ENCODE data around the gene SUPT5H.

SUPT5H gene

DNA sequence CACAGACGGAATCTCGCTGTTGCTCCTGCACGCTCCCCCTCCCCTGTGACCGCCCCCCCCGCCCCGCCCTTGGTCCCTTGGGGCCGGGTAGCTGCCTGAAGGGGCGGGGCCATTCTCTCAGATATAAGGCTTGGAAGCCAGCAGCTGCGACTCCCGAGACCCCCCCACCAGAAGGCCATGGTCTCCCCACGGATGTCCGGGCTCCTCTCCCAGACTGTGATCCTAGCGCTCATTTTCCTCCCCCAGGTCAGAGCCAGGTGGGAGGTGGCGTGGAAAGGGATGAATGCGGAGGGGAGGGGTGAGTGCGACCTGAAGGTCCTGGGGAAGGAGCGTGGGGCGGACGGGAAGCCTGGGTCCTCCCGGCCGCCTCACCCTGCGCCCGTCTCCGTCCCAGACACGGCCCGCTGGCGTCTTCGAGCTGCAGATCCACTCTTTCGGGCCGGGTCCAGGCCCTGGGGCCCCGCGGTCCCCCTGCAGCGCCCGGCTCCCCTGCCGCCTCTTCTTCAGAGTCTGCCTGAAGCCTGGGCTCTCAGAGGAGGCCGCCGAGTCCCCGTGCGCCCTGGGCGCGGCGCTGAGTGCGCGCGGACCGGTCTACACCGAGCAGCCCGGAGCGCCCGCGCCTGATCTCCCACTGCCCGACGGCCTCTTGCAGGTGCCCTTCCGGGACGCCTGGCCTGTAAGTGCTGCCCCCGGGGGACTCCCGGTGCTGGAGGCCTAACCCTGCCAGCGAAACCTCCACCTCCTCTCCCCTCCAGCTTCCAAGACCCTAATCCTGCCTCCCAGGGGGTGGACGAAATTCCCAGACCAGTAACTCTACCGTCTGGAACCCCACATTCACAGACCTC is 53.6 kb downstream of the SUPT5H start, which contains the start of gene DLL3:
Gene DLL3 (plus strand): TSS at position 150 of the 845 bp plus-strand sequence. CDS start 28 bp downstream, at position 178.
- DNase-seq = no peak

- no peak for DNase-seq
These were observed 54.5 kb downstream of the SUPT5H start for GRCh38 chr19:39499932-39500331.

GRCh38 chr19:39500543-39500942 is 55.2 kb downstream of the SUPT5H start:
- no peak for DNase-seq

- DNase-seq = no peak
These were observed 56.0 kb downstream of the SUPT5H start for GRCh38 chr19:39501340-39501739.

- DNase-seq = no peak
These were observed 57.4 kb downstream of the SUPT5H start for GRCh38 chr19:39502640-39503417.

GRCh38 chr19:39506598-39506943 is 61.2 kb downstream of the SUPT5H start:
- no peak for DNase-seq

GRCh38 chr19:39506944-39507714 is 61.7 kb downstream of the SUPT5H start:
- peak; percentile 78 for DNase-seq

DNA sequence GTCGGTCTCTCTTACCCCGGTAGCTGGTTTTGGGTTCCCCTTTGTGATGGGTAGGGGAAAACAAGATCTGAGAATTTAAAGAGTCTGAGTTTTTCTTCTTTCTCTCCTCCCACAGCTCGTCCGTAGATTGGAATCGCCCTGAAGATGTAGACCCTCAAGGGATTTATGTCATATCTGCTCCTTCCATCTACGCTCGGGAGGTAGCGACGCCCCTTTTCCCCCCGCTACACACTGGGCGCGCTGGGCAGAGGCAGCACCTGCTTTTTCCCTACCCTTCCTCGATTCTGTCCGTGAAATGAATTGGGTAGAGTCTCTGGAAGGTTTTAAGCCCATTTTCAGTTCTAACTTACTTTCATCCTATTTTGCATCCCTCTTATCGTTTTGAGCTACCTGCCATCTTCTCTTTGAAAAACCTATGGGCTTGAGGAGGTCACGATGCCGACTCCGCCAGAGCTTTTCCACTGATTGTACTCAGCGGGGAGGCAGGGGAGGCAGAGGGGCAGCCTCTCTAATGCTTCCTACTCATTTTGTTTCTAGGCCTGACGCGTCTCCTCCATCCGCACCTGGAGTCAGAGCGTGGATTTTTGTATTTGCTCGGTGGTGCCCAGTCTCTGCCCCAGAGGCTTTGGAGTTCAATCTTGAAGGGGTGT is 62.5 kb downstream of the SUPT5H start:
- DNase-seq = no peak

- no peak for DNase-seq
These were observed 63.2 kb downstream of the SUPT5H start for GRCh38 chr19:39508629-39509028.

- DNase-seq = no peak
These were observed 63.9 kb downstream of the SUPT5H start for GRCh38 chr19:39509233-39509632.

GRCh38 chr19:39512988-39513387 is 67.6 kb downstream of the SUPT5H start:
- DNase-seq = no peak

GRCh38 chr19:39514840-39515550 is 69.6 kb downstream of the SUPT5H start, which contains the start of gene SELENOV:
TSS of gene SELENOV (plus strand) at chr19:39515139. CDS start at chr19:39515213, 74 bp downstream.
- DNase-seq = no peak

GRCh38 chr19:39515551-39516191 is 70.3 kb downstream of the SUPT5H start:
- no peak for DNase-seq

DNA sequence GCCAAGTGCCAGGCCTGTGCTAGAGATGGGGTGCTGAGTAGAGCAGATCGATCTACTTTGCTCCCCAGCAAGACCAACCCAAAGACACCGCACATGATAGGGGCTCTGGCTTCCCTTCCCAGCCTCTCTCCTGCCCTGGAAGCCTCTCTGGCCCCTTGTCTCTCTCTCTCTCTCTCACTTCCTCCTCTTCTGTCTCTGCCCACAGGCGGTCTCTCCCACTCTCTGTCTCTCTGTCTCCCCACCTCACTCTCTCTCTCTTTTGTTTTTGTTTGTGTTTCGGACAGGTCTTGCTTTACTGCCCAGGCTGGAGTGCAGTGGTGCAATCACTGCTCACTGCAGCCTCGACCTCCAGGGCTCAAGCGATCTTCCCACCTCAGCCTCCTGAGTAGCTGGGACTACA is 70.9 kb downstream of the SUPT5H start:
- DNase-seq = no peak

GRCh38 chr19:39517432-39517831 is 72.0 kb downstream of the SUPT5H start:
- DNase-seq = no peak

GRCh38 chr19:39518458-39518857 is 73.1 kb downstream of the SUPT5H start:
- DNase-seq = peak; percentile 21

GRCh38 chr19:39518975-39519374 is 73.6 kb downstream of the SUPT5H start:
- DNase-seq = peak; percentile 14

DNA sequence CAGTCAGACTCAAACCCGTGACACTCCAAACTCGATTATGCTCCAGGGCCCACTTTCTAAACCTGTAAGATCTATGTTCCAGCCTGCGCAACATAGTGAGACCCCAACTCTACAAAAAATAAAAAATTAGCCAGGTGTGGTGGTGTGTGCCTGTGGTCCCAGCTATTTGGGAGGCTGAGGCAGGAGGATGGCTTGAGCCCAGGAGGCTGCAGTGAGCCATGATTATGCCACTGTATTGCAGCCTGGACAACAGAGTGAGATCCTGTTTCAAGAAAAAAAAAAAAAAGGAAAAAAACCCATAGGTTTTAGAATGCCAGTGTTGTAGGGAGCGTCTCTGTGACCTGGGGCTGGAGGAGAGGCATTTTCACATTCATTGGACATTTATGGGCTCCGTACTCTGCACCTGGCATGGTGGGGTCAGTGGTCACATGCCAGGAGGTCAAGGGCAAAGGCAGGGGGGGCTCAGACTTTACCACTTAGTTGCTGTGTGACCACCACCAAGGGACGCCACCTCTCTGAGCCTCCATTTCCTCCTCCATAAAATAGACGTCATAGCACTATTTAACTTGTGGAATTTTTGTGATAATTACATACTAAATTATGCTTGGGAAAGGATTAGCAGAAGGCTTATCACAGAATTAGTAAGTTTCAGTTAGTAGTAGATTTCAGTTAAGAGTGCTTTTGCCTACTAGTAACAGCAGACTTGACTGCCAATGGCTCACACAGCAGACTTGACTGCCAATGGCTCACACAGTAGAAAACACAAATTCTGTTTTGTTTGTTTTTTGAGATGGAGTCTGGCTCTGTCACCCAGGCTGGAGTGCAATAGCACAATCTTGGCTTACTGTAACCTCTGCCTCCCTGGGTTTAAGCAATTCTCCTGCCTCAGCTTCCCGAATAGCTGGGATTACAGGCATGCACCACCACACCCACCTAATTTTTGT is 75.4 kb downstream of the SUPT5H start:
- DNase-seq = no peak

DNA sequence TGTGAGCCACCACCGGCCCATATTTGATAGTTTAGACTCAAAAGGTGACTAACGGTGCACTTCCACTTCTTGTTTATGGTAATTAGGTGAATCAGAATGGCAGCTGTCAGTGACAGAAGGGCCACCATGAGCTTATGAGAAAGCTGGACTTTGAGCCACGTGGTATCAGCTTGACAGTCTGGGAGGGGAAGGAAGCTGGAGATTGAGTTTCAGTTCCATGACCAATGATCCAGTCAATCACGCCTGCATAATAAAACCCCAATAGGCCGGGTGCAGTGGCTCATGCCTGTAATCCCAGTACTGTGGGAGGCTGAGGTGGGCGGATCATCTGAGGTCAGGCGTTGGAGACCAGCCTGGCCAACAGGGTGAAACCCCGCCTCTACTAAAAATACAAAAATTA is 79.1 kb downstream of the SUPT5H start:
- no peak for DNase-seq

GRCh38 chr19:39525205-39525604 is 79.8 kb downstream of the SUPT5H start:
- no peak for DNase-seq
